Measurements from ENCODE around the gene PCSK7. TPM values are rescaled to one million over a fixed set of nuclear protein-coding genes. Genes with fewer than 3 reads are reported as not detected.

Gene PCSK7
- total and polyA plus RNA-seq, 10 of the 15 experiments (the other 5 are each of a cell fraction or from before 2014, with no cell fraction given): 5.5 to 81.5 (median 51.6) TPM

GRCh38 chr11:117201658-117202305 is 30.1 kb downstream of the PCSK7 start:
- ATAC-seq: no peak
- ChIA-PET SMC1A (ENCODE audit: uncharacterized antibody, unreplicated experiment) (no interaction called here), CTCF (interaction anchor here (1.4 to 3.2 kb wide), 3 partner anchors 21 to 25 kb away, joined by 3 to 16 read pairs (median 9); partner anchors contain the start of gene SIDT2)

More at GRCh38 chr11:117201658-117202305, 30.1 kb downstream of the PCSK7 start:
- BruUV-seq (replicated peaks): no TSS peak
- Histone ChIP-seq H3K27me3 (replicated peaks in 1 of 2; ENCODE audit: control insufficient read depth in 2 of 2, insufficient read depth in 2 of 2, low read length in 1 of 2) (no peaks in the 10 kb centered on the region), H3K36me3 (ENCODE audit: control insufficient read depth in 2 of 2, insufficient read depth in 2 of 2, low read length in 1 of 2) (peaks cover 0 to 4% of the 10 kb centered on the region in 2 experiments; a peak in 3 of 4 replicates), H3K4me1 (ENCODE audit: control insufficient read depth, insufficient read depth, low read length) (no peaks in the 10 kb centered on the region), H3K4me3 (no peak overlapping the region), H2AFZ (ENCODE audit: control insufficient read depth, low read depth, low read length) (no peak overlapping the region), H4K20me1 (ENCODE audit: control insufficient read depth, insufficient read depth) (no peaks in the 10 kb centered on the region), H3K27ac (ENCODE audit: control insufficient read depth, insufficient read depth) (no peak overlapping the region), H3K9me3 (replicated peaks; ENCODE audit: control insufficient read depth, insufficient read depth, low read length) (no peaks in the 10 kb centered on the region), H3K9ac (ENCODE audit: control insufficient read depth, insufficient read depth, low read length) (no peak overlapping the region), H3K4me2 (ENCODE audit: control insufficient read depth, insufficient read depth) (no peak overlapping the region), H3K79me2 (ENCODE audit: control insufficient read depth, insufficient read depth, low read length) (no peaks in the 10 kb centered on the region)
- FAIRE-seq: no peak
- intact Hi-C loops (cut with micrococcal nuclease; ENCODE audit: unreplicated experiment): no loop called here
- no peak for DNase-seq (ENCODE audit: low read depth, low spot score)
- no peak for TF ChIP-seq ZBTB33 (IDR thresholded peaks at IDR 0.05)
- peak; percentile 38; the same call in 1 of the 2 replicates for TF ChIP-seq POLR2A (IDR thresholded peaks at IDR 0.05; ENCODE audit: low read depth, low read length)
- WGBS (ENCODE audit: insufficient coverage, insufficient replicate concordance, low lambda C conversion rate, missing lambda C conversion rate): 65% methylated on average over 13 of the region's 14 CpGs
- in situ Hi-C loops (cut with MboI): no loop called here
- ChIA-PET RAD21 (ENCODE audit: unreplicated experiment) (interaction anchor here (1.7 kb wide), 1 partner anchor 22 kb away, joined by 8 read pairs; no protein-coding TSS in a partner anchor), POLR2A (interaction anchor here (1.0 kb wide), 1 partner anchor 22 kb away, joined by 3 read pairs; no protein-coding TSS in a partner anchor)

Measured in GM12878 (cell line).